ENCODE results near the gene CATSPERB. TPM values are rescaled to one million over a fixed set of nuclear protein-coding genes. Genes with fewer than 3 reads are reported as not detected.

CATSPERB gene
- total and polyA plus RNA-seq, 2 donors (not counting 3 experiments of a cell fraction or from before 2014, with no cell fraction given): not detected

- no peak for FAIRE-seq
- intact Hi-C loops (cut with micrococcal nuclease) (no loop called here), dilution Hi-C loops (cut with MboI; ENCODE audit: extremely low pct_ligation_motif_present, low sequenced_read_pairs) (no loop called here)
- no TSS peak for BruUV-seq (replicated peaks)
- ChIA-PET CTCF (no interaction called here), POLR2A (no interaction called here)
- Histone ChIP-seq H4K20me1 (replicated peaks; ENCODE audit: control insufficient read depth, extremely low read depth, insufficient read depth, low read length) (no peaks in the 10 kb centered on the region), H3K27ac (ENCODE audit: insufficient read depth, low read depth, low read length) (no peak overlapping the region), H3K9ac (replicated peaks; ENCODE audit: extremely low read depth, insufficient read depth, low read length) (no peak overlapping the region), H3K4me3 (replicated peaks in 1 of 3; ENCODE audit: insufficient read depth in 1 of 3, low read depth in 1 of 3, low read length in 3 of 3) (no peak overlapping the region), H3K27me3 (ENCODE audit: control insufficient read depth in 2 of 2, insufficient read depth in 2 of 2, low read length in 2 of 2) (no peaks in the 10 kb centered on the region), H2AFZ (ENCODE audit: low read depth, low read length) (no peak overlapping the region), H3K9me1 (replicated peaks; ENCODE audit: control insufficient read depth, extremely low read depth, insufficient read depth, low read length) (no peaks in the 10 kb centered on the region), H3K4me1 (ENCODE audit: control insufficient read depth, extremely low read depth, insufficient read depth, low read length) (no peaks in the 10 kb centered on the region), H3K4me2 (ENCODE audit: insufficient read depth, low read length) (no peak overlapping the region), H3K36me3 (ENCODE audit: control insufficient read depth in 2 of 2, extremely low read depth in 1 of 2, insufficient read depth in 2 of 2, low read length in 2 of 2) (no peaks in the 10 kb centered on the region), H3K79me2 (ENCODE audit: control insufficient read depth, insufficient read depth, low read length) (no peaks in the 10 kb centered on the region), H3K9me3 (replicated peaks; ENCODE audit: control insufficient read depth, insufficient read depth, low read length) (no peaks in the 10 kb centered on the region)
- TF ChIP-seq POLR2AphosphoS5 (IDR thresholded peaks at IDR 0.05; ENCODE audit: insufficient read depth, low read depth, low read length) (no peak), POLR2A (IDR thresholded peaks at IDR 0.05; ENCODE audit: low read depth, low read length) (no peak), MYC (IDR thresholded peaks at IDR 0.05; ENCODE audit: low read depth, low read length) (no peak), EZH2 (IDR thresholded peaks at IDR 0.05; ENCODE audit: borderline replicate concordance, low read depth, low read length, severe bottlenecking) (no peak), MAX (IDR thresholded peaks at IDR 0.05; ENCODE audit: insufficient read depth, insufficient read length) (no peak), FOS (IDR thresholded peaks at IDR 0.05; ENCODE audit: borderline replicate concordance, insufficient read depth, low read length) (no peak), JUN (IDR thresholded peaks at IDR 0.05; ENCODE audit: borderline replicate concordance, insufficient read depth, insufficient read length, low read depth) (no peak), GATA2 (IDR thresholded peaks at IDR 0.05; ENCODE audit: insufficient read depth, insufficient read length, low read depth, low read length) (no peak)
- TF ChIP-seq, protein P1, sequence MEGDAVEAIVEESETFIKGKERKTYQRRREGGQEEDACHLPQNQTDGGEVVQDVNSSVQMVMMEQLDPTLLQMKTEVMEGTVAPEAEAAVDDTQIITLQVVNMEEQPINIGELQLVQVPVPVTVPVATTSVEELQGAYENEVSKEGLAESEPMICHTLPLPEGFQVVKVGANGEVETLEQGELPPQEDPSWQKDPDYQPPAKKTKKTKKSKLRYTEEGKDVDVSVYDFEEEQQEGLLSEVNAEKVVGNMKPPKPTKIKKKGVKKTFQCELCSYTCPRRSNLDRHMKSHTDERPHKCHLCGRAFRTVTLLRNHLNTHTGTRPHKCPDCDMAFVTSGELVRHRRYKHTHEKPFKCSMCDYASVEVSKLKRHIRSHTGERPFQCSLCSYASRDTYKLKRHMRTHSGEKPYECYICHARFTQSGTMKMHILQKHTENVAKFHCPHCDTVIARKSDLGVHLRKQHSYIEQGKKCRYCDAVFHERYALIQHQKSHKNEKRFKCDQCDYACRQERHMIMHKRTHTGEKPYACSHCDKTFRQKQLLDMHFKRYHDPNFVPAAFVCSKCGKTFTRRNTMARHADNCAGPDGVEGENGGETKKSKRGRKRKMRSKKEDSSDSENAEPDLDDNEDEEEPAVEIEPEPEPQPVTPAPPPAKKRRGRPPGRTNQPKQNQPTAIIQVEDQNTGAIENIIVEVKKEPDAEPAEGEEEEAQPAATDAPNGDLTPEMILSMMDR (IDR thresholded peaks at IDR 0.05; ENCODE audit: extremely low read depth in 1 of 2, insufficient read depth in 1 of 2, low read depth in 1 of 2, low read length in 2 of 2): no peak
- no peak for DNase-seq (ENCODE audit: low read depth, low spot score)
Observed at GRCh38 chr14:91714805-91715204, 17.1 kb downstream of the CATSPERB start.

Data from endothelial cell of umbilical vein (primary cell).